Gastroesophageal sphincter (tissue), 4 donors: ENCODE measurements around the gene PARP14. TPM values are rescaled to one million over a fixed set of nuclear protein-coding genes. Genes with fewer than 3 reads are reported as not detected.
"Not testable (repeated sequence)": the region's sequence is repeated elsewhere in the genome, so short reads cannot be mapped to it uniquely, and the experiment has no call there.

Source experiments
- ATAC-seq: fragments of 150-250 bp; one replicate; pipeline ENCODE4 v1.9.1; 2016; ENCODE audit warnings: mild to moderate bottlenecking, moderate library complexity
- H3K27ac ChIP-seq, 4 donors: fragments of 200-600 bp; sonication (generic) in 3 of 4; 1 replicate in 3 of 4; 2 replicates in 1 of 4; pipeline ENCODE4 v1.5.1; 2016 to 2019
- H3K27me3 ChIP-seq: fragments of 200-600 bp; sonication (generic); one replicate; pipeline ENCODE4 v1.5.1; 2019
- H3K36me3 ChIP-seq, 2 donors: fragments of 200-600 bp; sonication (generic); one replicate each; pipeline ENCODE4 v1.5.1; 2019; ENCODE audit warnings: control low read depth in 1 of 2
- H3K4me1 ChIP-seq, 3 donors: fragments of 200-600 bp; sonication (generic); 1 replicate in 2 of 3; 2 replicates in 1 of 3; pipeline ENCODE4 v1.5.1; 2016 to 2019; ENCODE audit warnings: control low read depth in 2 of 3
- H3K4me3 ChIP-seq, 2 donors: fragments of 200-600 bp; sonication (generic); one replicate each; pipeline ENCODE4 v1.5.1; 2019; ENCODE audit warnings: mild to moderate bottlenecking in 1 of 2, moderate library complexity in 1 of 2
- H3K9me3 ChIP-seq, 3 donors: fragments of 200-600 bp; sonication (generic); one replicate each; pipeline ENCODE4 v1.5.1; 2017 to 2019; ENCODE audit warnings: control low read depth in 2 of 3
- EP300 ChIP-seq: sonication (generic); formaldehyde crosslinking; IDR thresholded peaks from one replicate; pipeline ENCODE4 v1.6.1; 2017; ENCODE audit warnings: antibody characterized with exemption, mild to moderate bottlenecking
- POLR2A ChIP-seq, 2 donors: fragments of 450-650 bp; IDR thresholded peaks; one replicate each; pipeline ENCODE4 v1.6.1; 2017; ENCODE audit warnings: antibody characterized with exemption in 2 of 2, mild to moderate bottlenecking in 2 of 2, moderate library complexity in 1 of 2
- POLR2AphosphoS5 ChIP-seq: sonication (generic); formaldehyde crosslinking; IDR thresholded peaks from one replicate; pipeline ENCODE4 v1.6.1; 2017; ENCODE audit warnings: antibody characterized with exemption
- WGBS, 2 donors: methylation state at CpG; one replicate each; pipeline ENCODE4 v1.1.5; 2018; ENCODE audit warnings: low coverage in 1 of 2; 5-methylcytosine and 5-hydroxymethylcytosine counted together
- total RNA-seq, 4 donors: library from RNA; depleted of rRNA; stranded (reverse); fragments of >200 nt; gene quantifications; one replicate each; pipeline ENCODE4 v1.1.0, GENCODE V29; 2016
- TF ChIP-seq, protein P1 (sequence below), 4 experiments: fragments of 200-600 bp in 2 of 4; fragments of 450-650 bp in 2 of 4; sonication (generic) in 1 of 4; IDR thresholded peaks; one replicate each; pipeline ENCODE4 v1.5.1; 2017 to 2019; ENCODE audit warnings: antibody characterized with exemption in 4 of 4, mild to moderate bottlenecking in 2 of 4, moderate library complexity in 2 of 4

PARP14 gene
- total RNA-seq, 4 donors from 2014 or later: 25.0 to 59.0 (median 35.0) TPM

DNA sequence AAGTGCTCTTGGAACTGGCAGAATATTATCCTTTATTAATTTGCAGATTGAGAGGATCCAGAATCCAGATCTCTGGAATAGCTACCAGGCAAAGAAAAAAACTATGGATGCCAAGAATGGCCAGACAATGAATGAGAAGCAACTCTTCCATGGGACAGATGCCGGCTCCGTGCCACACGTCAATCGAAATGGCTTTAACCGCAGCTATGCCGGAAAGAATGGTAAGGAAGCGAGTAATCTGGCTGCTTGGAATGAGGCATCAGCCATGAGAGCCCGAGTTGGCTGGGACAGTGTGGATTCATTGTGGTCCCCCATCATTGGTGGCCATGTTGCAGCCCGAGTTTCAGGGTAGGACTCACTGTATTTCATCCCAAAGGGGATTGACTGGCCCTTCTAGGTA lies 47.1 kb downstream of the PARP14 start:
- Histone ChIP-seq H3K9me3 (no peaks in the 10 kb centered on the region), H3K36me3 (peaks cover 0 to 37% of the 10 kb centered on the region in 2 donors), H3K4me3 (no peak overlapping the region), H3K4me1 (no peaks in the 10 kb centered on the region), H3K27ac (no peak overlapping the region), H3K27me3 (no peaks in the 10 kb centered on the region)
- TF ChIP-seq, protein P1, sequence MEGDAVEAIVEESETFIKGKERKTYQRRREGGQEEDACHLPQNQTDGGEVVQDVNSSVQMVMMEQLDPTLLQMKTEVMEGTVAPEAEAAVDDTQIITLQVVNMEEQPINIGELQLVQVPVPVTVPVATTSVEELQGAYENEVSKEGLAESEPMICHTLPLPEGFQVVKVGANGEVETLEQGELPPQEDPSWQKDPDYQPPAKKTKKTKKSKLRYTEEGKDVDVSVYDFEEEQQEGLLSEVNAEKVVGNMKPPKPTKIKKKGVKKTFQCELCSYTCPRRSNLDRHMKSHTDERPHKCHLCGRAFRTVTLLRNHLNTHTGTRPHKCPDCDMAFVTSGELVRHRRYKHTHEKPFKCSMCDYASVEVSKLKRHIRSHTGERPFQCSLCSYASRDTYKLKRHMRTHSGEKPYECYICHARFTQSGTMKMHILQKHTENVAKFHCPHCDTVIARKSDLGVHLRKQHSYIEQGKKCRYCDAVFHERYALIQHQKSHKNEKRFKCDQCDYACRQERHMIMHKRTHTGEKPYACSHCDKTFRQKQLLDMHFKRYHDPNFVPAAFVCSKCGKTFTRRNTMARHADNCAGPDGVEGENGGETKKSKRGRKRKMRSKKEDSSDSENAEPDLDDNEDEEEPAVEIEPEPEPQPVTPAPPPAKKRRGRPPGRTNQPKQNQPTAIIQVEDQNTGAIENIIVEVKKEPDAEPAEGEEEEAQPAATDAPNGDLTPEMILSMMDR (IDR thresholded peaks at IDR 0.05): no peak
- TF ChIP-seq EP300 (no peak), POLR2A (IDR thresholded peaks at IDR 0.05) (no peak), POLR2AphosphoS5 (no peak)
- no peak for ATAC-seq
- 94 to 98% methylated on average over 5 to 8 of the region's 9 CpGs for WGBS, 2 donors

DNA sequence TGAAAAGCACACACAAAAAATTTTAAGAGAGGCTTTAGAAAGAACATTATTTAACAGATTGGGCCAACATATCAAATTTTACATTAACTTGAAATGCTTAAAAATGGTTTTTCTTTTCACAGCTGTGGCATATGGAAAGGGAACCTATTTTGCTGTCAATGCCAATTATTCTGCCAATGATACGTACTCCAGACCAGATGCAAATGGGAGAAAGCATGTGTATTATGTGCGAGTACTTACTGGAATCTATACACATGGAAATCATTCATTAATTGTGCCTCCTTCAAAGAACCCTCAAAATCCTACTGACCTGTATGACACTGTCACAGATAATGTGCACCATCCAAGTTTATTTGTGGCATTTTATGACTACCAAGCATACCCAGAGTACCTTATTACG lies 47.5 kb downstream of the PARP14 start:
- H3K9me3 ChIP-seq: no peaks in the 10 kb centered on the region
- no peak for ATAC-seq
- no peak overlapping the region for H3K27ac ChIP-seq
- H3K36me3 ChIP-seq: peaks cover 0 to 38% of the 10 kb centered on the region in 2 donors
- H3K27me3 ChIP-seq: no peaks in the 10 kb centered on the region
- no peak overlapping the region for H3K4me3 ChIP-seq
- TF ChIP-seq EP300 (no peak), POLR2A (IDR thresholded peaks at IDR 0.05) (no peak), POLR2AphosphoS5 (no peak)
- TF ChIP-seq, protein P1 (IDR thresholded peaks at IDR 0.05): no peak
- 96 to 97% methylated on average over 3 of the region's 3 CpGs for WGBS, 2 donors
- H3K4me1 ChIP-seq: no peaks in the 10 kb centered on the region

DNA sequence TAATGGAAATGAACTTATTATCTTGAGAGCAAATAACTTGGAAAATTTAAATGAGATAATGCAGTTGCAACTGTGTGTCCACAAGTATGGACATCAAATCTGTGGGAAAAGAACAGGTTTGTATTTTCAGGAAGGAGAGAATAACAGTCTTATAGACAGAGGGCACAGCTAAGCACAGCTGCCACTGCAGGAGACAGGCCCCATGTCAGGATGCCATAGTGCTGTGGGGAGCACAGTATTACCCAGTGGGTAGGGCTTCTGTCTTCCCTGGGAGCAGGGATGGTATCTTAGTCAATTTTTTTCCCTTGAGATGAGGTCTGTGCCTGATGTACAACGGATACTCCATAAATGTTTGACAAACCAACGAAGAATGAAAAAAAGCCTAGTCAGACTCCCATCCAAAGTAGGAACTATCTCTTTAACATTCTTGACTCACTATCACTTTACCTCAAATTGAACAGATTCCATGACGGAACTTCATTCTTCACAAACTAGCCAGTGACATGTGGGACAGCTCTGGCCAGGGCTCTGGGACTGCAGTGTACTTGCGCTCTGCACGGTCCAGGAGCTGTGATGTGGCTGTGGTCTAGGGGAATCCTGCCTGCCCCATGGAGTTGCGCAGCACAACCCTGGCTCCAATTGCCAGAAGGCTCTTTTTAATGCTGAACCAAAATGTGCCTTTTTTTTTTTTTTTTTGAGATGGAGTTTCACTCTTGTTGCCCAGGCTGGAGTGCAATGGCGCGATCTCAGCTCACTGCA lies 48.3 kb downstream of the PARP14 start:
- no peak for TF ChIP-seq EP300
- TF ChIP-seq, protein P1 (IDR thresholded peaks at IDR 0.05): no peak
- no peak for TF ChIP-seq POLR2A (IDR thresholded peaks at IDR 0.05)
- TF ChIP-seq POLR2AphosphoS5: no peak
- ATAC-seq: no peak
- Histone ChIP-seq H3K27me3 (no peaks in the 10 kb centered on the region), H3K4me1 (no peaks in the 10 kb centered on the region), H3K9me3 (no peaks in the 10 kb centered on the region), H3K4me3 (no peak overlapping the region), H3K36me3 (peaks cover 0 to 44% of the 10 kb centered on the region in 2 donors), H3K27ac (no peak overlapping the region)
- 98 to 99% methylated on average over 5 to 6 of the region's 8 CpGs for WGBS, 2 donors

DNA sequence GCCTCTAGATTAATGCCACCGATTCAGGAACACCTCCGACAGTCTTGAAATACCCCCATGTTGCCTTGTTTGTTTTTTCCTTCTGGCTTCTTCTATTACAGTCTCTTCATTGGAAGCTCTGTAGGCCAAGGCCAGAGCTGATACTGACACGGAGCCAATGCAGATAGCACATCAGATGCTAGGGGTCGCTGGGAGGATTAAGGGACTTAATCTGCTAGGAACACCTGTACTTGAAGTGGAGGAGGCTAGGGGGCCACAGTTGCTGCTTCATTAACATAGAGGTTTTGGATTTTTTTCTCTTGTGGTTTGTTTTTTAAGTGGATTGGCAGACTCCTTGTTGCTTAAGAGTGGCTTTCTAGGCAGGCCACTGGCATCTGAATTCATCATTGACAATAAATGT lies 49.6 kb downstream of the PARP14 start:
- 48 to 87% methylated on average over 2 to 4 of the region's 4 CpGs for WGBS, 2 donors
- TF ChIP-seq, protein P1 (IDR thresholded peaks at IDR 0.05): no peak
- TF ChIP-seq POLR2A (IDR thresholded peaks at IDR 0.05) (no peak), EP300 (no peak), POLR2AphosphoS5 (no peak)
- Histone ChIP-seq H3K36me3 (peaks cover 0 to 45% of the 10 kb centered on the region in 2 donors), H3K4me1 (no peaks in the 10 kb centered on the region), H3K4me3 (no peak overlapping the region), H3K27me3 (no peaks in the 10 kb centered on the region), H3K9me3 (no peaks in the 10 kb centered on the region), H3K27ac (no peak overlapping the region)
- ATAC-seq: no peak

DNA sequence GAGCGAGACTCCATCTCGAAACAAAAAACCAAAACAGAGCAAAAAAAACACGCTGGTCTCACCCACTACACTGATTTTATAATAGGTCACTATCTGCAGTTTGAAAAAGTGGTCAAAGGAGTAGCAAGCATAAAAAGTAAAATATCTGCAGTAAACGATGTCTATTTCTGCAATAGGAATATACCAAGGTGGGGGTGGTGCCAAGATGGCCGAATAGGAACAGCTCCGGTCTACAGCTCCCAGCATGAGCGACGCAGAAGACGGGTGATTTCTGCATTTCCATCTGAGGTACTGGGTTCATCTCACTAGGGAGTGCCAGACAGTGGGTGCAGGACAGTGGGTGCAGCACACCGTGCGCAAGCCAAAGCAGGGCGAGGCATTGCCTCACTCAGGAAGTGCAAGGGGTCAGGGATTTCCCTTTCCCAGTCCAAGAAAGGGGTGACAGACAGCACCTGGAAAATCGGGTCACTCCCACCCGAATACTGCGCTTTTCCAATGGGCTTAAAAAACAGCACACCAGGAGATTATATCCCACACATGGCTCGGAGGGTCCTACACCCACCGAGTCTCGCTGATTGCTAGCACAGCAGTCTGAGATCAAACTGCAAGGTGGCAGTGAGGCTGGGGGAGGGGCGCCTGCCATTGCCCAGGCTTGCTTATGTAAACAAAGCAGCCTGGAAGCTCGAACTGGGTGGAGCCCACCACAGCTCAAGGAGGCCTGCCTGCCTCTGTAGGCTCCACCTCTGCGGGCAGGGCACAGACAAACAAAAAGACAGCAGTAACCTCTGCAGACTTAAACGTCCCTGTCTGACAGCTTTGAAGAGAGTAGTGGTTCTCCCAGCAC lies 52.3 kb downstream of the PARP14 start:
- not testable (repeated sequence) for ATAC-seq, H3K27me3 ChIP-seq, H3K27ac ChIP-seq, H3K4me3 ChIP-seq, H3K4me1 ChIP-seq, H3K9me3 ChIP-seq
- 98% methylated on average over 8 to 10 of the region's 22 CpGs for whole genome bisulfite sequencing, 2 donors
- H3K36me3 ChIP-seq: peaks cover 0 to 39% of the 10 kb centered on the region in 2 donors
